ENCODE data around the gene REEP1. TPM values are rescaled to one million over a fixed set of nuclear protein-coding genes. Genes with fewer than 3 reads are reported as not detected.
A peak's percentile ranks its signal among the peaks of the same experiment; 100 is the strongest.

The REEP1 gene
- total and polyA plus RNA-seq, 9 of the 15 experiments (the other 6 are each of a cell fraction or from before 2014, with no cell fraction given): 0.11 to 0.67 (median 0.13) TPM

DNA sequence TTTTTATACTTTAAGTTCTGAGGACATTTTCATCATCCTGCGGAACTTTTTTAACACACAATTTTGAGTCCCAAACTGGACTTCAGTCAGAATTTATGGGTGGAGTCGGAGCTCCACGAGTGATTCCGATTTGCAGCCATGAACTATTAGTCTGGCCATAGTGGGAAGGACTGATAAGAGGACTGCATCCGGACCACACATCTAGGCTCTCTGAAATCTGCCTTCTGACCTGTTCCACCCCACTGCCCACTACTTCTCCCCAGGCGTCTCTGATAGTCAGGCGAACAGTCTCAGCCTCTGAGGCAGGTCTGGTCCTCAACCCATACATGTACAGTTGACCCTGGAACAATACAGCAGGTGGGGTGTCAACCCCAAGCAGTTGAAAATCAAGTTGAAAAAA, 133.0 kb downstream of the REEP1 start (continued):
- TF ChIP-seq CREB1 (IDR thresholded peaks at IDR 0.05) (peak; percentile 26; the same call in 1 of the 2 replicates), CREB1 (CRISPR knock-in tag; IDR thresholded peaks at IDR 0.05) (no peak), SNRNP70 (optimal IDR thresholded peaks at IDR 0.05; ENCODE audit: low read depth, low read length) (no peak), WHSC1 (IDR thresholded peaks at IDR 0.05; ENCODE audit: low read length) (no peak), ETV1 (tag; conservative IDR thresholded peaks at IDR 0.05; ENCODE audit: low read depth) (peak; percentile 90), TAF7 (tag; IDR thresholded peaks at IDR 0.05) (no peak), NBN (IDR thresholded peaks at IDR 0.05; ENCODE audit: low read depth) (peak; percentile 71; the same call in 1 of the 2 replicates), MAFK (IDR thresholded peaks at IDR 0.05; ENCODE audit: low read length) (no peak), SMAD1 (IDR thresholded peaks at IDR 0.05; ENCODE audit: low read depth, low read length, partially characterized antibody) (no peak), RBM34 (IDR thresholded peaks at IDR 0.05; ENCODE audit: borderline replicate concordance, insufficient read depth, low read length) (no peak), ZNF785 (CRISPR knock-in tag; IDR thresholded peaks at IDR 0.05) (no peak), CBFA2T2 (conservative IDR thresholded peaks at IDR 0.05) (peak; percentile 81), RFX7 (CRISPR knock-in tag; IDR thresholded peaks at IDR 0.05) (no peak), TCF7L2 (IDR thresholded peaks at IDR 0.05; ENCODE audit: low read depth, low read length) (no peak), TRIM24 (IDR thresholded peaks at IDR 0.05) (peak; percentile 19 to 56; a peak in 3 of 4 replicates), SLC30A9 (CRISPR knock-in tag; IDR thresholded peaks at IDR 0.05) (no peak), ATF7 (IDR thresholded peaks at IDR 0.05) (peak; percentile 34; the same call in 1 of the 2 replicates), GABPA (tag; conservative IDR thresholded peaks at IDR 0.05; ENCODE audit: low read depth) (0 out of 2 replicates have a peak, but pooled peaks have one; percentile 40), PML (IDR thresholded peaks at IDR 0.05; ENCODE audit: low read length) (peak; percentile 54), GATAD2A (IDR thresholded peaks at IDR 0.05) (peak; percentile 56; the same call in 1 of the 2 replicates), PPARD (CRISPR knock-in tag; IDR thresholded peaks at IDR 0.05) (no peak), MCM5 (IDR thresholded peaks at IDR 0.05; ENCODE audit: low read depth) (no peak), TSC22D4 (tag; IDR thresholded peaks at IDR 0.05) (no peak), SMARCC2 (IDR thresholded peaks at IDR 0.05; ENCODE audit: low read depth) (peak; percentile 26; the same call in 1 of the 2 replicates), ZFP1 (CRISPR knock-in tag; IDR thresholded peaks at IDR 0.05) (no peak), SIX5 (IDR thresholded peaks at IDR 0.05; ENCODE audit: borderline replicate concordance in 1 of 2, insufficient read depth in 1 of 2, low read depth in 1 of 2, low read length in 2 of 2) (no peak), HDAC3 (IDR thresholded peaks at IDR 0.05; ENCODE audit: borderline replicate concordance, partially characterized antibody) (peak; percentile 11), TARDBP (IDR thresholded peaks at IDR 0.05) (no peak; the same call in 1 of the 2 replicates)
- TF ChIP-seq, protein P1, sequence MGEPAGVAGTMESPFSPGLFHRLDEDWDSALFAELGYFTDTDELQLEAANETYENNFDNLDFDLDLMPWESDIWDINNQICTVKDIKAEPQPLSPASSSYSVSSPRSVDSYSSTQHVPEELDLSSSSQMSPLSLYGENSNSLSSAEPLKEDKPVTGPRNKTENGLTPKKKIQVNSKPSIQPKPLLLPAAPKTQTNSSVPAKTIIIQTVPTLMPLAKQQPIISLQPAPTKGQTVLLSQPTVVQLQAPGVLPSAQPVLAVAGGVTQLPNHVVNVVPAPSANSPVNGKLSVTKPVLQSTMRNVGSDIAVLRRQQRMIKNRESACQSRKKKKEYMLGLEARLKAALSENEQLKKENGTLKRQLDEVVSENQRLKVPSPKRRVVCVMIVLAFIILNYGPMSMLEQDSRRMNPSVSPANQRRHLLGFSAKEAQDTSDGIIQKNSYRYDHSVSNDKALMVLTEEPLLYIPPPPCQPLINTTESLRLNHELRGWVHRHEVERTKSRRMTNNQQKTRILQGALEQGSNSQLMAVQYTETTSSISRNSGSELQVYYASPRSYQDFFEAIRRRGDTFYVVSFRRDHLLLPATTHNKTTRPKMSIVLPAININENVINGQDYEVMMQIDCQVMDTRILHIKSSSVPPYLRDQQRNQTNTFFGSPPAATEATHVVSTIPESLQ (CRISPR knock-in tag; IDR thresholded peaks at IDR 0.05): no peak
- TF ChIP-seq, protein P2, sequence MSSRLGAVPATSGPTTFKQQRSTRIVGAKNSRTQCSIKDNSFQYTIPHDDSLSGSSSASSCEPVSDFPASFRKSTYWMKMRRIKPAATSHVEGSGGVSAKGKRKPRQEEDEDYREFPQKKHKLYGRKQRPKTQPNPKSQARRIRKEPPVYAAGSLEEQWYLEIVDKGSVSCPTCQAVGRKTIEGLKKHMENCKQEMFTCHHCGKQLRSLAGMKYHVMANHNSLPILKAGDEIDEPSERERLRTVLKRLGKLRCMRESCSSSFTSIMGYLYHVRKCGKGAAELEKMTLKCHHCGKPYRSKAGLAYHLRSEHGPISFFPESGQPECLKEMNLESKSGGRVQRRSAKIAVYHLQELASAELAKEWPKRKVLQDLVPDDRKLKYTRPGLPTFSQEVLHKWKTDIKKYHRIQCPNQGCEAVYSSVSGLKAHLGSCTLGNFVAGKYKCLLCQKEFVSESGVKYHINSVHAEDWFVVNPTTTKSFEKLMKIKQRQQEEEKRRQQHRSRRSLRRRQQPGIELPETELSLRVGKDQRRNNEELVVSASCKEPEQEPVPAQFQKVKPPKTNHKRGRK (tag; IDR thresholded peaks at IDR 0.05): no peak
- TF ChIP-seq, protein P3, sequence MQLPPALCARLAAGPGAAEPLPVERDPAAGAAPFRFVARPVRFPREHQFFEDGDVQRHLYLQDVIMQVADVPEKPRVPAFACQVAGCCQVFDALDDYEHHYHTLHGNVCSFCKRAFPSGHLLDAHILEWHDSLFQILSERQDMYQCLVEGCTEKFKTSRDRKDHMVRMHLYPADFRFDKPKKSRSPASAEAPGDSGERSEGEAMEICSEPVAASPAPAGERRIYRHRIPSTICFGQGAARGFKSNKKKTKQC (CRISPR knock-in tag; IDR thresholded peaks at IDR 0.05): no peak
